Hepatocyte (in vitro differentiated cells): Measurements from ENCODE around the gene IKZF3. TPM values are rescaled to one million over a fixed set of nuclear protein-coding genes. Genes with fewer than 3 reads are reported as not detected.
"Not testable (repeated sequence)": the region's sequence is repeated elsewhere in the genome, so short reads cannot be mapped to it uniquely, and the experiment has no call there.

Source experiments
- DNase-seq: peaks from one replicate; pipeline ENCODE4 v3.0.0-alpha.2; 2016; ENCODE audit warnings: low spot score
- H2AFZ ChIP-seq: fragments of 200-600 bp; sonication (generic); 2 replicates; pipeline ENCODE4 v1.6.0; 2016; ENCODE audit warnings: antibody characterized with exemption, mild to moderate bottlenecking
- H3K27ac ChIP-seq: fragments of 200-600 bp; sonication (generic); 2 replicates; pipeline ENCODE4 v1.5.1; 2016; ENCODE audit warnings: mild to moderate bottlenecking
- H3K27me3 ChIP-seq: fragments of 200-600 bp; sonication (generic); 2 replicates; pipeline ENCODE4 v1.6.1; 2016
- H3K36me3 ChIP-seq: fragments of 200-600 bp; sonication (generic); replicated peaks from 2 replicates; pipeline ENCODE4 v1.5.1; 2016; ENCODE audit warnings: low read depth; ENCODE audit not compliant: insufficient read depth
- H3K4me1 ChIP-seq: fragments of 200-600 bp; sonication (generic); 2 replicates; pipeline ENCODE4 v1.5.1; 2016; ENCODE audit warnings: mild to moderate bottlenecking, moderate library complexity; ENCODE audit not compliant: insufficient read depth
- H3K4me2 ChIP-seq: fragments of 200-600 bp; sonication (generic); 2 replicates; pipeline ENCODE4 v1.6.0; 2016
- H3K4me3 ChIP-seq: fragments of 200-600 bp; sonication (generic); 2 replicates; pipeline ENCODE4 v1.5.1; 2016; ENCODE audit warnings: mild to moderate bottlenecking
- H3K79me2 ChIP-seq: fragments of 200-600 bp; sonication (generic); 2 replicates; pipeline ENCODE4 v1.6.0; 2017; ENCODE audit warnings: mild to moderate bottlenecking
- H3K9me2 ChIP-seq: fragments of 200-600 bp; sonication (generic); replicated peaks from 2 replicates; pipeline ENCODE4 v1.6.0; 2017; ENCODE audit warnings: mild to moderate bottlenecking; ENCODE audit not compliant: insufficient read depth
- H3K9me3 ChIP-seq: fragments of 200-600 bp; sonication (generic); 2 replicates; pipeline ENCODE4 v1.5.1; 2016; ENCODE audit warnings: low read depth, mild to moderate bottlenecking
- H4K20me1 ChIP-seq: fragments of 200-600 bp; sonication (generic); 2 replicates; pipeline ENCODE4 v1.6.0; 2016; ENCODE audit warnings: mild to moderate bottlenecking; ENCODE audit not compliant: insufficient read depth, poor library complexity, severe bottlenecking
- CTCF ChIP-seq: fragments of 200-600 bp; sonication (generic); IDR thresholded peaks from 2 replicates; pipeline ENCODE4 v1.5.1; 2016; ENCODE audit warnings: antibody characterized with exemption, mild to moderate bottlenecking; ENCODE audit not compliant: poor library complexity
- EZH2 ChIP-seq: fragments of 200-600 bp; sonication (generic); IDR thresholded peaks from 2 replicates; pipeline ENCODE4 v1.6.1; 2016; ENCODE audit warnings: antibody characterized with exemption, mild to moderate bottlenecking, borderline replicate concordance
- EZH2phosphoT487 ChIP-seq: fragments of 200-600 bp; sonication (generic); IDR thresholded peaks from one replicate; pipeline ENCODE4 v1.6.1; 2018; ENCODE audit warnings: antibody characterized with exemption, mild to moderate bottlenecking, low read depth, moderate library complexity; ENCODE audit not compliant: unreplicated experiment, severe bottlenecking
- WGBS: methylation state at CpG from one replicate; pipeline ENCODE4 v1.1.6; 2016; ENCODE audit warnings: low lambda C conversion rate; ENCODE audit errors: missing lambda C conversion rate; 5-methylcytosine and 5-hydroxymethylcytosine counted together
- polyA plus RNA-seq: library from polyadenylated mRNA; unstranded; fragments of >200 nt; fragmentation: Nextera tagmentation; extraction: Ambion mirVana; gene quantifications from 2 replicates; pipeline ENCODE4 v1.2.1, GENCODE V29; 2016
- total RNA-seq: library from RNA; depleted of rRNA; stranded (reverse); fragments of >200 nt; gene quantifications from 2 replicates; pipeline ENCODE4 v1.2.3, GENCODE V29; 2014

The IKZF3 gene
- total and polyA plus RNA-seq, 2 experiments from 2014 or later, result under 0.01 TPM; not detected in 1

DNA sequence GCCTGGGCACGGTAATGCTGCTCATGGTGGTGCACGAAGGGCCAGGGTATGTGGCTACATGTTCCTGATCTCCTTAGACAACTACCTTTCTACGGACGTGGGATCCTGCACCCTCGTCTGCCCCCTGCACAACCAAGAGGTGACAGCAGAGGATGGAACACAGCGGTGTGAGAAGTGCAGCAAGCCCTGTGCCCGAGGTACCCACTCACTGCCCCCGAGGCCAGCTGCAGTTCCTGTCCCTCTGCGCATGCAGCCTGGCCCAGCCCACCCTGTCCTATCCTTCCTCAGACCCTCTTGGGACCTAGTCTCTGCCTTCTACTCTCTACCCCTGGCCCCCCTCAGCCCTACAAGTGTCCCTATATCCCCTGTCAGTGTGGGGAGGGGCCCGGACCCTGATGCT is 152.3 kb downstream of the IKZF3 start:
- H3K27me3 ChIP-seq, result no peaks in the 10 kb centered on the region
- WGBS, result 98% methylated on average over 10 of the region's 10 CpGs

DNA sequence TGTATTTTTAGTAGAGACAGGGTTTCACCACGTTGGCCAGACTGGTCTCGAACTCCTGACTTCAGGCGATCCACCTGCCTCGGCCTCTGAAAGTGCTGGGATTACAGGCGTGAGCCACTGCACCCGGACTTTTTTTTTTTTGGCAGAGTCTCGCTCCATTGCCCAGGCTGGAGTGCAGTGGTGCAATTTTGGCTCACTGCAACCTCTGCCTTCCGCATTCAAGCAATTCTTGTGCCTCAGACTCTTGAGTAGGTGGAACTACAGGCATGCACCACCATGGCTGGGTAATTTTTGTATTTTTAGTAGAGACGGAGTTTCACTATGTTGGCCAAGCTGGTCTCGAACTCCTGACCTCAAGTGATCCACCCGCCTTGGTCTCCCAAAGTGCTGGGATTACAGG is 153.0 kb downstream of the IKZF3 start:
- not testable (repeated sequence) for H3K27me3 ChIP-seq, H3K4me2 ChIP-seq, H3K4me1 ChIP-seq, H3K9me2 ChIP-seq, DNase-seq, H4K20me1 ChIP-seq, H3K27ac ChIP-seq, H3K4me3 ChIP-seq, H2AFZ ChIP-seq, H3K9me3 ChIP-seq, H3K36me3 ChIP-seq
- 98% methylated on average over 11 of the region's 11 CpGs for WGBS
- H3K79me2 ChIP-seq, result peaks cover 10% of the 10 kb centered on the region

More for the DNA sequence above, 152.3 kb downstream of the IKZF3 start:
- peaks cover 4% of the 10 kb centered on the region for H4K20me1 ChIP-seq
- H2AFZ ChIP-seq, result no peak overlapping the region
- no peak for TF ChIP-seq CTCF
- no peak for TF ChIP-seq EZH2phosphoT487
- no peak overlapping the region for H3K27ac ChIP-seq
- no peaks in the 10 kb centered on the region for H3K9me2 ChIP-seq
- no peaks in the 10 kb centered on the region for H3K4me1 ChIP-seq
- no peaks in the 10 kb centered on the region for H3K36me3 ChIP-seq
- DNase-seq, result no peak
- H3K4me3 ChIP-seq, result no peak overlapping the region
- H3K4me2 ChIP-seq, result no peak overlapping the region
- H3K79me2 ChIP-seq, result peaks cover 3% of the 10 kb centered on the region
- H3K9me3 ChIP-seq, result no peaks in the 10 kb centered on the region

GRCh38 chr17:39709998-39710964 is 153.8 kb downstream of the IKZF3 start:
- Histone ChIP-seq H3K9me3 (no peaks in the 10 kb centered on the region), H3K9me2 (no peaks in the 10 kb centered on the region), H3K4me3 (no peak overlapping the region), H3K27ac (no peak overlapping the region), H3K4me2 (no peak overlapping the region), H3K36me3 (no peaks in the 10 kb centered on the region), H4K20me1 (peaks cover 14% of the 10 kb centered on the region), H3K79me2 (peaks cover 18% of the 10 kb centered on the region), H2AFZ (no peak overlapping the region), H3K27me3 (no peaks in the 10 kb centered on the region), H3K4me1 (peaks cover 8% of the 10 kb centered on the region)
- TF ChIP-seq EZH2, result no peak
- TF ChIP-seq EZH2phosphoT487, result no peak
- TF ChIP-seq CTCF, result no peak
- DNase-seq, result no peak
- WGBS, result 96% methylated on average over 20 of the region's 20 CpGs

DNA sequence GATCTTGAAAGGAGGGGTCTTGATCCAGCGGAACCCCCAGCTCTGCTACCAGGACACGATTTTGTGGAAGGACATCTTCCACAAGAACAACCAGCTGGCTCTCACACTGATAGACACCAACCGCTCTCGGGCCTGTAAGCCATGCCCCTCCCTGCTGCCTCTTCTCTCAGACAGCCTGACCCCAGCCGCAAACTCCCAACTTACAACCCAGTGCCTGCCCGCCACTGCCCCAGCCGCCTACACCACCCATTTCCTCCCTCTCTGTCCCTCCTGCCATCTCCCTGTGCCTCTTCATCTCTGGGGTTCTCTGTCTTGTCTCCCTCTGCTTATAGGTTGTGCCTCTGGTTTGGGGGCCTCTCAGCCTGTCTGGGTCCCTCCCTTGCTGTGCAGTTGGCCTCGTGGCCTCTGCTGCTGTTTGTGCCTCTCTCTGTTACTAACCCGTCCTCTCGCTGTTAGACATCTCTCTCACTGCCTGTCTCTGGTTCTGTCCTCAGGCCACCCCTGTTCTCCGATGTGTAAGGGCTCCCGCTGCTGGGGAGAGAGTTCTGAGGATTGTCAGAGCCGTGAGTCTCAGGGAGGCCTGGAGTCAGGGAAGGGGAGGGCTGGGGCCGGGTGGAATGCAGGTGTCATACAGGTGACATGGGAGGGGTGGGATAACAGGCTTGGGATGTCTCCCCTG is 154.7 kb downstream of the IKZF3 start:
- Histone ChIP-seq H2AFZ (no peak overlapping the region), H3K9me2 (no peaks in the 10 kb centered on the region), H3K79me2 (peaks cover 26% of the 10 kb centered on the region), H3K9me3 (no peaks in the 10 kb centered on the region), H3K36me3 (no peaks in the 10 kb centered on the region), H4K20me1 (peaks cover 22% of the 10 kb centered on the region), H3K27ac (no peak overlapping the region), H3K4me3 (no peak overlapping the region), H3K27me3 (no peaks in the 10 kb centered on the region), H3K4me1 (peaks cover 17% of the 10 kb centered on the region), H3K4me2 (no peak overlapping the region)
- TF ChIP-seq EZH2phosphoT487 (no peak), CTCF (no peak), EZH2 (no peak)
- 97% methylated on average over 13 of the region's 14 CpGs for WGBS
- no peak for DNase-seq
